Bronchial epithelial cell (primary cell): ENCODE results near the gene INO80C. TPM values are rescaled to one million over a fixed set of nuclear protein-coding genes. Genes with fewer than 3 reads are reported as not detected.

Experiments used
- DNase-seq: peaks from one replicate; pipeline ENCODE4 v3.0.0-alpha.2; 2010; ENCODE audit warnings: low read depth
- FAIRE-seq: peaks from 2 replicates; lab custom pipeline; 2011; peaks lifted over from hg19 to GRCh38; lab: Jason Lieb, UNC
- H3K27me3 ChIP-seq: 2 replicates; pipeline ENCODE4 v1.5.1; 2011; ENCODE audit warnings: low read length; ENCODE audit not compliant: control insufficient read depth, insufficient read depth
- H3K36me3 ChIP-seq: 2 replicates; pipeline ENCODE4 v1.5.1; 2011; ENCODE audit warnings: low read length; ENCODE audit not compliant: control insufficient read depth, insufficient read depth
- H3K4me3 ChIP-seq: 2 replicates; pipeline ENCODE4 v1.5.1; 2011; ENCODE audit warnings: mild to moderate bottlenecking, low read depth, low read length, control low read depth
- total RNA-seq: library from RNA; depleted of rRNA; stranded (reverse); fragments of >200 nt; gene quantifications from 2 replicates; pipeline ENCODE4 v1.2.1, GENCODE V29; 2014
- TF ChIP-seq, protein P1 (sequence below): IDR thresholded peaks from 2 replicates; pipeline ENCODE4 v1.5.1; 2011; ENCODE audit warnings: mild to moderate bottlenecking, moderate library complexity, low read length, control low read depth, inconsistent platforms; ENCODE audit not compliant: insufficient read depth, severe bottlenecking

Gene INO80C
- total RNA-seq, 1 donor from 2014 or later = 5.3 TPM

DNA sequence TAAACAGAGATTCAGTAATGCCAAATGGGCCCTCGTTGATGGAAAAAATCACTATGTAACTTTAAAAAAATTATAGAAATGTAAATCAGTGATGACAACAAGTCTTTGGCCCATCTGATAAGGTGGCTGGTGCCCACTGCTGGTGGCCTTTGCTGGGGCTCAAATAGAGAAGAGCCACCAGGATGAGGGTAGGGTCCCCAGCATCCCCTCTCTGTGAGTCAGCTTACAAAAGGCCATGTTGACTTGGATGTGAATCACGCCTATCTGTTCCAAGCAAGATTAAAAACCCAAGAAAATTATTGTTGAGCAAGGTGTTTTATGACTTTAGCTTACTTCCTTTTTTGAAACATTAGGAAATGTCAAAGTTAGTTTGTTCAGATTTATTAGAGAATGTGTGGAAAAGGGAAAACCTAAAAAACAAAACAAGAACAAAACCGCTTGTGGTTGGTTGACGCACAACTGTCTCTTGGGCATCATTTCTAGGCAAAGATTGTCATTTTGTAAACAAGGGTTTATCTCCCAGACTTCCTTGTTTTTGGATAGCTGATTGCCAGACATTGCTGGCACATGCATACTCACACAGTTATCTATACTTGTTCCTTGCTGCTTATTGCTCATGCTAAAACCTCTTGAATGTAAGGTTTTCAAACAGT lies 66.9 kb downstream of the INO80C start:
- FAIRE-seq (no peak), DNase-seq (no peak)
- H3K36me3 ChIP-seq = no peaks in the 10 kb centered on the region
- TF ChIP-seq, protein P1, sequence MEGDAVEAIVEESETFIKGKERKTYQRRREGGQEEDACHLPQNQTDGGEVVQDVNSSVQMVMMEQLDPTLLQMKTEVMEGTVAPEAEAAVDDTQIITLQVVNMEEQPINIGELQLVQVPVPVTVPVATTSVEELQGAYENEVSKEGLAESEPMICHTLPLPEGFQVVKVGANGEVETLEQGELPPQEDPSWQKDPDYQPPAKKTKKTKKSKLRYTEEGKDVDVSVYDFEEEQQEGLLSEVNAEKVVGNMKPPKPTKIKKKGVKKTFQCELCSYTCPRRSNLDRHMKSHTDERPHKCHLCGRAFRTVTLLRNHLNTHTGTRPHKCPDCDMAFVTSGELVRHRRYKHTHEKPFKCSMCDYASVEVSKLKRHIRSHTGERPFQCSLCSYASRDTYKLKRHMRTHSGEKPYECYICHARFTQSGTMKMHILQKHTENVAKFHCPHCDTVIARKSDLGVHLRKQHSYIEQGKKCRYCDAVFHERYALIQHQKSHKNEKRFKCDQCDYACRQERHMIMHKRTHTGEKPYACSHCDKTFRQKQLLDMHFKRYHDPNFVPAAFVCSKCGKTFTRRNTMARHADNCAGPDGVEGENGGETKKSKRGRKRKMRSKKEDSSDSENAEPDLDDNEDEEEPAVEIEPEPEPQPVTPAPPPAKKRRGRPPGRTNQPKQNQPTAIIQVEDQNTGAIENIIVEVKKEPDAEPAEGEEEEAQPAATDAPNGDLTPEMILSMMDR = no peak
- no peaks in the 10 kb centered on the region for H3K27me3 ChIP-seq
- no peak overlapping the region for H3K4me3 ChIP-seq

DNA sequence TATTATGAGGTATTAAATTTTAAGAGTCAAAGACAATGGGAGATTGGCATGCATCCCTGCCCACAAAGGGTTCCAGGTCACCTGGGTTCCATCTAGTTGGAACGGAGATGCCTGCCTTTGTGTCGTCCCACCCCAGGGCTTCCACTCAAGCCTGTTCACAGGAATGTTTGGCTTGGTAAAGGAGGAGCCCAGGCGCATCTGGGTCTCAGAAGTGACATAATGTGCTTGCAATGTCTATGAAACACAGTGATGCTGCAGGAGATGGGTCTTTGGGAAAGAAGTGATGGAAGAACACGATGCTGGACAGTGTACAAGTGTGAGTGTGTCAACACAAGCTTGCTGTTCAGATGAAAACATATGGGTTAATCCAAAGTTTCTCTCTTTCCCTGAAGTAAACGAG lies 71.0 kb downstream of the INO80C start:
- Histone ChIP-seq H3K27me3 (no peaks in the 10 kb centered on the region), H3K4me3 (no peak overlapping the region), H3K36me3 (no peaks in the 10 kb centered on the region)
- FAIRE-seq (no peak), DNase-seq (no peak)
- TF ChIP-seq, protein P1 = no peak

DNA sequence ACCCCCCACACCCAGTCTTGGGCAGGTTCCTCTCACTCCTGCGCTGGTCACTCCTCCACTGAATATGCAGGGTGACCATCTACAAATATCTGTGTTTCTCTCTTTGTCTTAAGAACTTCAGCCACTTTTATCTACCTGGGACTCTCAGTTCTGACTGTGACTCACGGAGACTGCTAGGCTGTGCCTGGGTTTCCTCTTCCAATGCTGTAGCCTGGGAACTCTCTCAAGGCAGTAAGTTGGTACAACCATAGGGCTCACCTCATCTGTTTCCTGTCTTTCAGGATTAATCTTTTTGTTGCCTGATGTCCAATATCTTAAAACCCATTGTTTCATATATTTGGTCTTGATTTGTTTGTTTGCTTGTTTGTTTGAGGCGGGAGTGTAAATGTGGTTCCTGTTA lies 73.4 kb downstream of the INO80C start:
- TF ChIP-seq, protein P1 = no peak
- H3K36me3 ChIP-seq = no peaks in the 10 kb centered on the region
- H3K4me3 ChIP-seq = no peak overlapping the region
- DNase-seq = peak; percentile 31
- FAIRE-seq = no peak
- H3K27me3 ChIP-seq = no peaks in the 10 kb centered on the region

DNA sequence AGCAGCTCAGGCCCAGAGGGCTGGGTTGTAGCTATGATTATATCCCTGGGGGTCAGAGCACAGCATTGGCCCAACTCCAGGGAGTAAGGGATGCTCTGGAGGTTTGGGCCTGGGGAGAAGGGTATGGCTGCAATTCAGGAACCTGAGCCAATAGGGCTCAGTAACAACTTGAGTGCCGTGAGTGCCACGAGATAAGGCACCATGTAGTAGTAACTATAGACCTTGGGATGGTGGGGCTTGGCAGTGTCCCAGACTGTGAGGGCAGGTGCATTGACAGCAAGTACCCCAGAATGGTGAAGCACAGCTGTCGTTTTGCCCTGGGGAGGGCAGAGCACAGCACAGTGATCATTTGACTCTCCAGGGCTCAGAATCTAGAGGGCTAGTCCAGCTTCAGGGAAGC lies 75.5 kb downstream of the INO80C start:
- DNase-seq = no peak

DNA sequence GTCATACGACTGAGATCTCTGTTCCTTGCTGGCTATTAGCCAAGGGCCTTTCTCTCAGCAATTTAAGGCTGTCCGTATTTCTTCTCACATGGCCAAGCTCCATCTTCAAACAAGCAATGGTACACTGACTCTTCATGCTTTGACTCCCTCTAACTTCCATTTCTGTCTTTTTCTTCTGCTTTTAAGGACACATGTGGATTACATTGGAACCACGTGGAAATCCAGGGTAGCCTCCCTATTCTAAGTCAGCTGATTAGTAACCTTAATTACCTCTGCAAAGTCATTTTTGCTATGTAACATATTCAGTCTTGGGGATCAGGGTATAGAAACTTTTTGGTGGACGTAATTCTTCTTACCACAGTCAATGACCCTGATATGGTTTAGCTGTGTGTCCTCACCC lies 79.2 kb downstream of the INO80C start:
- TF ChIP-seq, protein P1 = no peak
- Histone ChIP-seq H3K4me3 (no peak overlapping the region), H3K27me3 (no peaks in the 10 kb centered on the region), H3K36me3 (no peaks in the 10 kb centered on the region)
- no peak for DNase-seq
- FAIRE-seq = no peak

More for the DNA sequence above, 75.5 kb downstream of the INO80C start:
- FAIRE-seq = no peak
- H3K36me3 ChIP-seq = no peaks in the 10 kb centered on the region
- TF ChIP-seq, protein P1 = no peak
- H3K27me3 ChIP-seq = no peaks in the 10 kb centered on the region
- no peak overlapping the region for H3K4me3 ChIP-seq

Other genes starting within 250 kb of the INO80C start
- gene ZSCAN30, start 207.7 kb downstream of the INO80C start, total RNA-seq = 10.0 and 16.5 TPM in 2 replicates
- 28.5 and 32.9 TPM in 2 replicates for gene ZNF24, start 153.5 kb downstream of the INO80C start, total RNA-seq
- gene ZNF396, start 120.6 kb downstream of the INO80C start, total RNA-seq = 0.79 and 2.6 TPM in 2 replicates
- 77.4 and 81.7 TPM in 2 replicates for gene GALNT1, start 83.8 kb upstream of the INO80C start, total RNA-seq